Psoas muscle (tissue), 8 donors: ENCODE data around the gene SAT1. TPM values are rescaled to one million over a fixed set of nuclear protein-coding genes. Genes with fewer than 3 reads are reported as not detected.

Experiments used
- ATAC-seq, 4 donors: fragments of 200-7000 bp; cut with Tn5 transposase; one replicate each; pipeline ENCODE4 v1.9.1; 2020; ENCODE audit warnings: moderate library complexity in 3 of 4, mild to moderate bottlenecking in 2 of 4
- DNase-seq, 2 donors: peaks; one replicate each; pipeline ENCODE4 v3.0.0-alpha.2; 2020
- H3K27ac ChIP-seq: fragments of 200-600 bp; one replicate; pipeline ENCODE4 v1.8.0; 2022
- H3K27me3 ChIP-seq, 3 donors: fragments of 200-600 bp in 1 of 3; one replicate each; pipeline versions ENCODE4 v1.6.1 to v1.8.0; 2013 to 2022; ENCODE audit warnings: low read length in 2 of 3, mild to moderate bottlenecking in 2 of 3, moderate library complexity in 1 of 3; ENCODE audit not compliant: insufficient read depth in 3 of 3
- H3K36me3 ChIP-seq, 2 donors: fragments of 200-600 bp in 1 of 2; one replicate each; pipeline versions ENCODE4 v1.6.1 to v1.8.0; 2013 to 2022; ENCODE audit warnings: low read depth in 1 of 2, mild to moderate bottlenecking in 1 of 2, moderate library complexity in 1 of 2; ENCODE audit not compliant: insufficient read depth in 1 of 2
- H3K4me1 ChIP-seq: fragments of 200-600 bp; one replicate; pipeline ENCODE4 v1.8.0; 2022
- H3K4me3 ChIP-seq: fragments of 200-600 bp; one replicate; pipeline ENCODE4 v1.8.0; 2022; ENCODE audit warnings: mild to moderate bottlenecking
- H3K9me3 ChIP-seq: fragments of 200-600 bp; one replicate; pipeline ENCODE4 v1.8.0; 2022
- WGBS, 3 donors: extraction: QIAGEN DNeasy Blood & Tissue Kit; methylation state at CpG; one replicate each; pipeline versions ENCODE4 v1.1.6 to v1.1.7; 2013; 5-methylcytosine and 5-hydroxymethylcytosine counted together
- intact Hi-C, 2 donors: fragments of 100-400 bp; cut with DNase I; formaldehyde crosslinking; loops; one replicate each; pipeline versions ENCODE4 v1.11.0 to v1.14.2; 2022
- polyA plus RNA-seq, 3 donors: library from polyadenylated mRNA; stranded (reverse); fragments of 200-250 nt; gene quantifications; one replicate each; pipeline ENCODE4 v1.2.3, GENCODE V29; 2013
- total RNA-seq, 4 donors: library from RNA; stranded (reverse); fragmentation: NEBNext Ultra II Directional in 2 of 4; extraction: Animal tissue kit (Norgen Biotek cat#: 25700) in 2 of 4; gene quantifications; one replicate each; pipeline versions ENCODE4 v1.2.1 to v1.2.4, GENCODE V29; 2021 to 2023
- TF ChIP-seq, protein P1 (sequence below): fragments of 200-600 bp; IDR thresholded peaks from one replicate; pipeline ENCODE4 v1.8.0; 2022; ENCODE audit warnings: antibody characterized with exemption
- donor health status: healthy with polysubstance abuse.
- donor health status: DM: no; HTN: no; CAD: no; lungs with moderate emphysema.
- donor health status: Bipolar disorder and iron deficiency.
- donor health status: healthy.
- donor health status: DM: yes; HTN: yes; CAD: no.
- donor health status: DM: no; HTN: no; CAD: no.
- donor health status: DM: no; HTN: no; CAD: no.
- donor health status: DM: yes; HTN: yes; CAD: no.

Gene SAT1
- total and polyA plus RNA-seq, 7 donors, result 20.7 to 129 (median 45.1) TPM

DNA sequence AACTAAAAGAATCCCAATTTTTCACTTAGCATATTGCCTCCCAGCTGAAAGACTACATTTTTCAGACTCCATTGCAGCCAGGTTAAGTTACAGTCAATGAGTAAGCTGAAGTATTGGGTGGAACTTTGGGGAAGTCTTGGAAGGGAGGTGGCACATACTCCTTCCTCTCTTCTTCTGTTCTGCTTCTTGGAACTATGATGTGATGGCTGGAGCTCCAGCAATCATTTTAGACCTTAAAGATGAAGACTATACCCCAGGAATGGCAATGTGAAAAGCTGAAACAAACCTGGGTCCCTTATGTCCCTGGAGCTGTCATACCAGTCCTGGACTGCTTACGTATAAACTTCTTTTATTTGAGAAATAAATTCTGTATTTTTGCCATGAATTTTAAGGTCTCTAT is 30.8 kb downstream of the SAT1 start:
- Histone ChIP-seq H3K4me3 (no peak overlapping the region), H3K27ac (no peak overlapping the region), H3K9me3 (peaks cover 10% of the 10 kb centered on the region), H3K27me3 (no peaks in the 10 kb centered on the region), H3K36me3 (no peaks in the 10 kb centered on the region), H3K4me1 (no peaks in the 10 kb centered on the region)
- intact Hi-C loops, result no loop called here
- ATAC-seq, result no peak
- no peak for DNase-seq
- WGBS, 3 donors, result 97 to 100% (median 97%) methylated on average over 1 of the region's 1 CpG
- TF ChIP-seq, protein P1, sequence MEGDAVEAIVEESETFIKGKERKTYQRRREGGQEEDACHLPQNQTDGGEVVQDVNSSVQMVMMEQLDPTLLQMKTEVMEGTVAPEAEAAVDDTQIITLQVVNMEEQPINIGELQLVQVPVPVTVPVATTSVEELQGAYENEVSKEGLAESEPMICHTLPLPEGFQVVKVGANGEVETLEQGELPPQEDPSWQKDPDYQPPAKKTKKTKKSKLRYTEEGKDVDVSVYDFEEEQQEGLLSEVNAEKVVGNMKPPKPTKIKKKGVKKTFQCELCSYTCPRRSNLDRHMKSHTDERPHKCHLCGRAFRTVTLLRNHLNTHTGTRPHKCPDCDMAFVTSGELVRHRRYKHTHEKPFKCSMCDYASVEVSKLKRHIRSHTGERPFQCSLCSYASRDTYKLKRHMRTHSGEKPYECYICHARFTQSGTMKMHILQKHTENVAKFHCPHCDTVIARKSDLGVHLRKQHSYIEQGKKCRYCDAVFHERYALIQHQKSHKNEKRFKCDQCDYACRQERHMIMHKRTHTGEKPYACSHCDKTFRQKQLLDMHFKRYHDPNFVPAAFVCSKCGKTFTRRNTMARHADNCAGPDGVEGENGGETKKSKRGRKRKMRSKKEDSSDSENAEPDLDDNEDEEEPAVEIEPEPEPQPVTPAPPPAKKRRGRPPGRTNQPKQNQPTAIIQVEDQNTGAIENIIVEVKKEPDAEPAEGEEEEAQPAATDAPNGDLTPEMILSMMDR, result no peak

DNA sequence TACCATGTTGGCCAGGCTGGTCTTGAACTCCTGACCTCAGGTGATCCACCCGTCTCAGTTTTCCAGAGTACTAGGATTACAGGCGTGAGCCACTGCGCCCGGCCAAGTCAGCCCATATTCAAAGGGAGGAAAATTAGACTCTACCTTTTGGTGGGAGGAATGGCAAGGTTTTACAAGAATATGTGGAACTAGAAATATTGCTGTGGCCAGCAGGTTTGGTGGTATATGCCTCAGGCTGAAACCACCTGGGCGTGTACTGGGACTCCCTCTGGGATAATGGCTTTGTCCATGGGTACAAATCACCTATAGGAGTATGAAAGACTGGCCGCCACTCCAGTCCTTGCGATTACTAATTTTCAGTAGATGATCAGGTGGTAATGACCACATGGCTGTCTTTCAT is 32.4 kb downstream of the SAT1 start:
- TF ChIP-seq, protein P1, result no peak
- DNase-seq (no peak), ATAC-seq (no peak)
- H3K4me3 ChIP-seq, result no peak overlapping the region
- H3K4me1 ChIP-seq, result no peaks in the 10 kb centered on the region
- intact Hi-C loops, result no loop called here
- WGBS, 3 donors, result 89 to 95% (median 94%) methylated on average over 7 of the region's 7 CpGs
- peaks cover 10% of the 10 kb centered on the region for H3K9me3 ChIP-seq
- no peak overlapping the region for H3K27ac ChIP-seq
- no peaks in the 10 kb centered on the region for H3K27me3 ChIP-seq
- no peaks in the 10 kb centered on the region for H3K36me3 ChIP-seq

DNA sequence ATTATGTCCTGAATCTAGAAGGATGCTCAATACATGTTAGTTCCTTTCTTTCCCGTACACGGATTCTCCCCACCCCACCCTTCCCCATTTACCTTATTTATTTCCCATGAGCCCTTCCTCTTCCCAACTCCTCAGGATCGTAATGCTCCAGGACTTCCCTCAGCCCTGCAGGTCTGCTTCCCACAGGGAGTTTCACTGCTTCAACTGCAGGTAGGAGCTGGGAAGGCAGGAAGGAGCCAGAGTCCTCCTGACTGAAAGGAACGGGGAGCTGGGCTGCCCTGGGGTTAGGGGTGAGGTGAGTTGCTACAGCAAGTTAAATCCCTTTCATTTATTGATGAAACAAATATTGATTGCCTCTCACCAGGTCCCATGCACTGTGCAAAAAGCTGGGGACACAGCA is 33.2 kb downstream of the SAT1 start:
- TF ChIP-seq, protein P1, result no peak
- no peaks in the 10 kb centered on the region for H3K27me3 ChIP-seq
- peaks cover 10% of the 10 kb centered on the region for H3K9me3 ChIP-seq
- no peak for ATAC-seq
- no peaks in the 10 kb centered on the region for H3K36me3 ChIP-seq
- H3K4me3 ChIP-seq, result no peak overlapping the region
- no peaks in the 10 kb centered on the region for H3K4me1 ChIP-seq
- H3K27ac ChIP-seq, result no peak overlapping the region
- no peak for DNase-seq
- intact Hi-C loops, result no loop called here
- WGBS, 3 donors, result 47 to 81% (median 70%) methylated on average over 4 of the region's 4 CpGs

DNA sequence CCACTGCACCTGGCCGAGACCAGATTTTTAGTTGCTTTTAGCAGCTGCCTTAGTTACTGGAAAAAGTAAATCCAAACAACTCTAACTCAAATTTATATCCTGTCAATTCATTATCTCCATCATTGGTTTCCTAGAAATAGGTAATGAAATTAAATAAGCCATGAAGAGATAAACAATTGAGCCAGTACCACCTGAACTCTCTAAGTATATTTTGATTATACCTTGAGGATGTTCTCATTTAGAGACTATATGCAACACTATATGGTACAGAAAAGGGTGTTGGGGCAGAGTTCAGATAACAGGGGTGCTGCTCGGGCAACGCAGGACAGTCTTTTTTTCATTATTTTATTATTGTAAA is 35.0 kb downstream of the SAT1 start:
- H3K36me3 ChIP-seq, result no peaks in the 10 kb centered on the region
- H3K27ac ChIP-seq, result no peak overlapping the region
- no peak overlapping the region for H3K4me3 ChIP-seq
- ATAC-seq (no peak), DNase-seq (no peak)
- intact Hi-C loops, result no loop called here
- H3K9me3 ChIP-seq, result peaks cover 10% of the 10 kb centered on the region
- TF ChIP-seq, protein P1, result no peak
- H3K27me3 ChIP-seq, result no peaks in the 10 kb centered on the region
- no peaks in the 10 kb centered on the region for H3K4me1 ChIP-seq
- 82 to 91% (median 85%) methylated on average over 3 of the region's 3 CpGs for WGBS, 3 donors

DNA sequence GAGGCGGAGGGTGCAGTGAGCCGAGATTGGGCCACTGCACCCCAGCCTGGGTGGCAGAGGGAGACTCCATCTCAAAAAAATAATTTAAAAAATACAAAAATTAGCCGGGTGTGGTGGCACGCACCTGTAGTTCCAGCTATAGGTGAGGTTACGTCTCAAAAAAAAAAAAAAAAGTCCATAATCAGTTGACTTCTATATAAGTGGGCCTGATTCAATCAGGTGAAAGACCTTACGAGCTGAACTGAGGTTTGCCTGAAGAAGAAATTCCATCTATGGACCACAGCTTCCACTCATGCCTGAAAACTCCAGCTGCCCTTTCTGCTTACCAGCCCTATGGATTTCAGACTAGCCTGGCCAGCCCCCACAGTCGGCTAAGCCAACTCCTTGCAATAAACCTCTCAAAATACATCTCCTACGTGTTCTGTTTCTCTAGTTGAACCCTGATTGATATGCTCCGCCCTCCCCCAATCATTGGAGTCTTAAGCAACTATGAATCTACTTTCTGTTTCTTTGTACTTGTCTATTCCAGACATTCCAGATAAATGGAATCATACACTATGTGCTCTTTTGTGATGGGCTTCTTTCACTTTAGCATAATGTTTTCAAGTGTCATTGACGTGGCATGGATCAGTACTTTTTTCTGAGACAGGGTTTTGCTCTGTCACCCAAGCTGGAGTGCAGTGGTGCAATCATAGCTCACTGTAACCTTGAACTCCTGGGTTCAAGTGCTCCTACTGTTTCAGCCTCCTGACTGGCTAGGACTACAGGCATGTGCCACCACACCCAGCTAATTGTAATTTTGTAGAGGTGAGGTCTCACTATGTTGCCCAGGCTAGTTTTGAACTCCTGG is 36.6 kb downstream of the SAT1 start:
- 76 to 91% (median 90%) methylated on average over 10 of the region's 10 CpGs for WGBS, 3 donors
- ATAC-seq, result no peak
- intact Hi-C loops, result no loop called here
- H3K27ac ChIP-seq, result no peak overlapping the region
- H3K4me3 ChIP-seq, result no peak overlapping the region
- DNase-seq, result no peak
- TF ChIP-seq, protein P1, result no peak
- no peaks in the 10 kb centered on the region for H3K9me3 ChIP-seq
- H3K4me1 ChIP-seq, result no peaks in the 10 kb centered on the region
- no peaks in the 10 kb centered on the region for H3K27me3 ChIP-seq
- no peaks in the 10 kb centered on the region for H3K36me3 ChIP-seq
